K562 (cell line): ENCODE results near the gene SCAMP1. TPM values are rescaled to one million over a fixed set of nuclear protein-coding genes. Genes with fewer than 3 reads are reported as not detected.
A peak's percentile ranks its signal among the peaks of the same experiment; 100 is the strongest.

Source experiments
- ATAC-seq: fragments of 200-7000 bp; cut with Tn5 transposase; 3 replicates; pipeline ENCODE4 v1.9.1; 2020; ENCODE audit warnings: moderate library complexity
- BruUV-seq: library from RNA; stranded (reverse); fragments of 400-500 nt; replicated peaks from 2 replicates; lab custom pipeline; 2021; lab: Mats Ljungman, UMichigan
- CTCF ChIA-PET: fragments of 300-600 bp; formaldehyde crosslinking; extraction: SDS; loops from one replicate; lab custom pipeline; 2021; ENCODE audit warnings: low intra/inter-chr PET ratio; lab: Yijun Ruan, JAX
- POLR2A ChIA-PET: fragments of 300-600, 350-650 bp; sonication (Branson Sonifier 250); formaldehyde crosslinking; extraction: SDS; loops from one replicate; lab custom pipeline; 2021; ENCODE audit warnings: antibody characterized with exemption, inconsistent platforms; lab: Yijun Ruan, JAX
- DNase-seq, 4 experiments: peaks; one replicate each; pipeline versions ENCODE4 v3.0.0 to v3.0.0-alpha.2; 2011 to 2018; ENCODE audit warnings: low spot score in 3 of 4, mixed read lengths in 3 of 4; ENCODE audit errors: extremely low read depth in 1 of 4
- FAIRE-seq: peaks from 2 replicates; lab custom pipeline; 2011; peaks lifted over from hg19 to GRCh38; lab: Jason Lieb, UNC
- H2AFZ ChIP-seq: 2 replicates; pipeline ENCODE4 v1.6.0; 2011; ENCODE audit warnings: low read depth, low read length, control low read depth, inconsistent platforms
- H3K27ac ChIP-seq: fragments of 200-600 bp; 3 replicates; pipeline ENCODE4 v1.8.0; 2011; ENCODE audit warnings: low read depth, mild to moderate bottlenecking, control low read depth, inconsistent platforms, low read length, moderate library complexity, mixed read lengths; ENCODE audit errors: extremely low read depth
- H3K27me3 ChIP-seq, 2 experiments: fragments of 300-600 bp in 1 of 2; 2 replicates in 1 of 2; 3 replicates in 1 of 2; pipeline versions ENCODE4 v1.6.0 to v1.8.0; 2011; ENCODE audit warnings: inconsistent platforms in 2 of 2, low read length in 2 of 2, mild to moderate bottlenecking in 1 of 2, mixed read lengths in 1 of 2, moderate library complexity in 1 of 2; ENCODE audit not compliant: control insufficient read depth in 2 of 2, insufficient read depth in 2 of 2
- H3K36me3 ChIP-seq: fragments of 300-600 bp; 3 replicates; pipeline ENCODE4 v1.8.0; 2011; ENCODE audit warnings: mild to moderate bottlenecking, low read length, inconsistent platforms; ENCODE audit not compliant: control insufficient read depth, insufficient read depth
- H3K4me1 ChIP-seq, 2 experiments: fragments of 200-600 bp in 1 of 2; replicated peaks in 1 of 2; 2 replicates in 1 of 2; 3 replicates in 1 of 2; pipeline versions ENCODE4 v1.5.1 to v1.8.0; 2011; ENCODE audit warnings: inconsistent platforms in 2 of 2, low read length in 2 of 2, mild to moderate bottlenecking in 1 of 2, mixed read lengths in 1 of 2, moderate library complexity in 1 of 2; ENCODE audit not compliant: control insufficient read depth in 2 of 2, insufficient read depth in 2 of 2
- H3K4me2 ChIP-seq: 2 replicates; pipeline ENCODE4 v1.6.1; 2011; ENCODE audit warnings: low read length, control low read depth, inconsistent platforms, mixed read lengths; ENCODE audit not compliant: insufficient read depth
- H3K4me3 ChIP-seq: fragments of 200-600 bp; sonication (generic), shearing (Covaris generic); 2 replicates; pipeline ENCODE4 v1.5.1; 2016; ENCODE audit warnings: control low read depth, inconsistent platforms
- H3K79me2 ChIP-seq: fragments of 200-600 bp; 3 replicates; pipeline ENCODE4 v1.8.0; 2011; ENCODE audit warnings: low read length, inconsistent platforms; ENCODE audit not compliant: control insufficient read depth, insufficient read depth
- H3K9ac ChIP-seq, 2 experiments: 2 replicates each; pipeline versions ENCODE4 v1.6.0 to v1.6.1; 2011; ENCODE audit warnings: low read depth in 2 of 2, low read length in 2 of 2, control low read depth in 1 of 2, inconsistent platforms in 1 of 2, mild to moderate bottlenecking in 1 of 2, mixed read lengths in 1 of 2; ENCODE audit not compliant: insufficient read depth in 1 of 2
- H3K9me1 ChIP-seq: one replicate; pipeline ENCODE4 v1.6.0; 2011; ENCODE audit warnings: inconsistent platforms, mild to moderate bottlenecking, low read length, moderate library complexity; ENCODE audit not compliant: control insufficient read depth, insufficient read depth
- H3K9me3 ChIP-seq: replicated peaks from 2 replicates; pipeline ENCODE4 v1.5.1; 2011; ENCODE audit warnings: low read depth, low read length, inconsistent platforms; ENCODE audit not compliant: control insufficient read depth, insufficient read depth
- H4K20me1 ChIP-seq: replicated peaks from 2 replicates; pipeline ENCODE4 v1.6.1; 2011; ENCODE audit warnings: low read length, inconsistent platforms, mixed read lengths; ENCODE audit not compliant: control insufficient read depth, insufficient read depth
- ATF7 ChIP-seq: fragments of 450-650 bp; IDR thresholded peaks from 2 replicates; pipeline ENCODE4 v1.7.1; 2014; ENCODE audit warnings: mild to moderate bottlenecking, moderate library complexity
- BRCA1 ChIP-seq, 2 experiments: fragments of 450-650 bp in 1 of 2; sonication (generic) in 1 of 2; formaldehyde crosslinking in 1 of 2; IDR thresholded peaks; 2 replicates each; pipeline versions ENCODE4 v1.5.0 to v1.6.1; 2017 to 2020; ENCODE audit warnings: mild to moderate bottlenecking in 1 of 2, missing genetic modification reagents in 1 of 2
- CCNT2 ChIP-seq: IDR thresholded peaks from 2 replicates; pipeline ENCODE4 v1.6.1; 2011; ENCODE audit warnings: borderline replicate concordance, low read depth, mild to moderate bottlenecking, moderate library complexity, mixed read lengths, low read length; ENCODE audit not compliant: insufficient read length; ENCODE audit errors: extremely low read depth
- COPS2 ChIP-seq: fragments of 450-650 bp; conservative IDR thresholded peaks from 2 replicates; pipeline ENCODE4 v1.6.1; 2016; ENCODE audit warnings: mild to moderate bottlenecking, moderate library complexity
- E2F5 ChIP-seq: sonication (generic); formaldehyde crosslinking; IDR thresholded peaks from 2 replicates; pipeline ENCODE4 v1.8.0; 2022; ENCODE audit warnings: mild to moderate bottlenecking, missing genetic modification reagents
- ERF ChIP-seq: fragments of 450-650 bp; formaldehyde crosslinking; IDR thresholded peaks from 2 replicates; pipeline ENCODE4 v1.4.0; 2020; ENCODE audit warnings: mild to moderate bottlenecking, mixed read lengths
- HEY1 ChIP-seq: fragments of 250-450 bp; sonication (Bioruptor Pico); IDR thresholded peaks from 2 replicates; pipeline ENCODE4 v1.5.0; 2020; ENCODE audit warnings: mild to moderate bottlenecking, moderate library complexity, borderline replicate concordance
- NCOR1 ChIP-seq: fragments of 450-650 bp; IDR thresholded peaks from 2 replicates; pipeline ENCODE4 v1.6.1; 2016; ENCODE audit warnings: mild to moderate bottlenecking, moderate library complexity
- NR2C1 ChIP-seq, 2 experiments: fragments of 450-650 bp; IDR thresholded peaks; 2 replicates each; pipeline ENCODE4 v1.6.1; 2017; ENCODE audit warnings: mild to moderate bottlenecking in 2 of 2, antibody characterized with exemption in 1 of 2, inconsistent platforms in 1 of 2, missing compliant biosample characterization in 1 of 2, missing genetic modification characterization in 1 of 2
- SNRNP70 ChIP-seq: fragments of 200-400 bp; formaldehyde crosslinking; optimal IDR thresholded peaks from 2 replicates; pipeline ENCODE3; 2017; ENCODE audit warnings: low read depth, low read length
- USF1 ChIP-seq: sonication (generic); formaldehyde crosslinking; IDR thresholded peaks from 2 replicates; pipeline ENCODE4 v1.9.0; 2022; ENCODE audit warnings: mild to moderate bottlenecking, missing genetic modification reagents
- ZBTB26 ChIP-seq: fragments of 450-650 bp; formaldehyde crosslinking; IDR thresholded peaks from 2 replicates; pipeline ENCODE4 v1.4.0; 2022; ENCODE audit warnings: missing genetic modification characterization
- ZNF655 ChIP-seq: fragments of 250-450 bp; sonication (Bioruptor Pico); IDR thresholded peaks from 2 replicates; pipeline ENCODE4 v1.5.0; 2021
- WGBS: fragments of 100-300 bp; shearing (Covaris generic); methylation state at CpG from one replicate; pipeline ENCODE4 v1.1.6; 2016; ENCODE audit warnings: low coverage, mixed read lengths; ENCODE audit not compliant: insufficient coverage; ENCODE audit errors: missing lambda C conversion rate; 5-methylcytosine and 5-hydroxymethylcytosine counted together
- in situ Hi-C: fragments of 300-500 bp; cut with MboI; formaldehyde crosslinking; loops from 4 replicates; pipeline ENCODE4 v1.15.0; 2018; ENCODE audit warnings: inconsistent platforms, mixed read lengths
- intact Hi-C: fragments of 100-400 bp; cut with micrococcal nuclease; formaldehyde crosslinking; loops from 2 replicates; pipeline ENCODE4 v1.14.2; 2022
- polyA plus RNA-seq, 8 experiments: library from polyadenylated mRNA; depleted of rRNA in 4 of 8; stranded (reverse) in 5 of 8; unstranded in 3 of 8; fragments of >200 nt; fragmentation: Nextera tagmentation in 2 of 8; fragmentation: Illumina TruSeq in 1 of 8; extraction: Ambion mirVana in 2 of 8; extraction: Trizol in 1 of 8; gene quantifications; 2 replicates each; pipeline versions ENCODE4 v1.2.1 to v1.2.3, GENCODE V29; 2011 to 2014; ENCODE audit warnings: inconsistent platforms in 1 of 8, missing spikeins in 1 of 8
- total RNA-seq, 7 experiments: library from RNA; depleted of rRNA in 6 of 7; stranded (reverse); fragments of >200 nt in 6 of 7; fragmentation: Illumina TruSeq in 2 of 7; extraction: Trizol in 2 of 7; gene quantifications; 2 replicates each; pipeline versions ENCODE4 v1.2.1 to v1.2.3, GENCODE V29; 2011 to 2021; ENCODE audit warnings: low replicate concordance in 1 of 7

The SCAMP1 gene
- total and polyA plus RNA-seq, 9 of the 15 experiments (the other 6 are each of a cell fraction or from before 2014, with no cell fraction given): 5.4 to 23.9 (median 13.8) TPM

GRCh38 chr5:78519198-78519941 lies 159.0 kb downstream of the SCAMP1 start:
- in situ Hi-C loops: loop anchor here (25.0 kb wide), 1 partner anchor 1893 kb away; the partner anchor contains the start of gene ZFYVE16
- no peak overlapping the region for H3K4me2 ChIP-seq

More at GRCh38 chr5:78519198-78519941, 159.0 kb downstream of the SCAMP1 start:
- no peaks in the 10 kb centered on the region for H3K9me1 ChIP-seq
- no peaks in the 10 kb centered on the region for H3K9me3 ChIP-seq
- intact Hi-C loops: no loop called here
- no peak overlapping the region for H3K4me3 ChIP-seq
- H3K9ac ChIP-seq: no peak overlapping the region
- TF ChIP-seq USF1 (CRISPR knock-in tag): no peak
- no peak for TF ChIP-seq ATF7
- TF ChIP-seq ERF (CRISPR knock-in tag): no peak
- TF ChIP-seq NCOR1: no peak
- no peak for TF ChIP-seq BRCA1 (IDR thresholded peaks at IDR 0.05)
- TF ChIP-seq BRCA1 (CRISPR knock-in tag; IDR thresholded peaks at IDR 0.05): no peak
- TF ChIP-seq E2F5 (CRISPR knock-in tag): no peak
- TF ChIP-seq CCNT2: no peak
- TF ChIP-seq NR2C1 (IDR thresholded peaks at IDR 0.05): no peak
- TF ChIP-seq NR2C1 (tag; IDR thresholded peaks at IDR 0.05): no peak
- no peak for TF ChIP-seq HEY1
- no peak for TF ChIP-seq SNRNP70
- no peak for TF ChIP-seq COPS2
- no peak for TF ChIP-seq ZNF655 (CRISPR knock-in tag)
- TF ChIP-seq ZBTB26 (CRISPR knock-in tag): no peak
- POLR2A ChIA-PET: interaction anchor here (0.6 kb wide), 1 partner anchor 23 kb away, joined by 3 read pairs; no protein-coding TSS in a partner anchor
- no peaks in the 10 kb centered on the region; the same call in 2 of the 3 replicates for H3K36me3 ChIP-seq
- no peak overlapping the region for H3K27ac ChIP-seq
- ATAC-seq: no peak
- H3K4me1 ChIP-seq: peaks cover 14 to 27% of the 10 kb centered on the region in 2 experiments; a peak in 4 of 5 replicates
- no peaks in the 10 kb centered on the region for H3K27me3 ChIP-seq
- CTCF ChIA-PET: no interaction called here
- H3K79me2 ChIP-seq: no peaks in the 10 kb centered on the region
- H4K20me1 ChIP-seq: no peaks in the 10 kb centered on the region
- no peak for FAIRE-seq
- peak overlapping the region; percentile 14; the same call in 1 of the 2 replicates for H2AFZ ChIP-seq
- DNase-seq: no peak
- WGBS: 76% methylated on average over 9 of the region's 9 CpGs
- BruUV-seq: no TSS peak
